NCI-H1092 (cell line): ENCODE data around the gene RPUSD4.

Experiments
- DNase-seq: peaks from one replicate; lab custom pipeline; 2025; lab: John Stamatoyannopoulos, UW

RPUSD4 gene

DNA sequence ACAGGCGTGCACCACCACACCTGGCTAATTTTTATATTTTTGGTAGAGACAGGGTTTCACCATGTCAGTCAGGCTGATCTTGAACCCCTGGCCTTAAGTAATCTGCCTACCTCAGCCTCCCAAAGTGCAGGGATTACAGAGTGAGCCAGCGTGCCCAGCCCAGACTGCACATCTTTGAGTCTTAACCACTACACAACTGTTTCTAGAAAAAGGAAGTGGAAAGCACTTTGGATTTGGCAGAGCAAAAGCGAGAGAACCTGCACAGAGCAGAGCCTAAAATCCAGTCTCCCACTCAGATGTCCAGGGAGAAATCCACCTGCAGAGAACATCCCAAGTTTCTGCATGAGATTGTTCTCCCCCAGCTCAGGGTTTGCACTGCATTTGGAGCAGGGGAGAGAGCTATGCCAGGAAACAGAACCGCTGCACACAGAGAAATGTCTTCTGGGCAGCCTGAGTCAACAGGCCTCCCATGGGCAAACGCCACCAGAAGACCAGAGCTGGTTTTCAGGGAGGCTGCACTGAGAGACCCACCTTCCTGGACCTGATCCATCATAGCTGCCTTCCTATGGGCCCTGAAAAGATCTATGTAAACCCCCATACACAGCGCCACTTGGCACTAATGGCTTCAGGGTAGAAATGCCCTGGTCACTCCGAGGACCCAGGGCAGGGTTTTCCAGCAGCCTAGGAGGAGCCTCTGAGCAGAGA, 54.0 kb downstream of the RPUSD4 start:
- no peak for DNase-seq

DNA sequence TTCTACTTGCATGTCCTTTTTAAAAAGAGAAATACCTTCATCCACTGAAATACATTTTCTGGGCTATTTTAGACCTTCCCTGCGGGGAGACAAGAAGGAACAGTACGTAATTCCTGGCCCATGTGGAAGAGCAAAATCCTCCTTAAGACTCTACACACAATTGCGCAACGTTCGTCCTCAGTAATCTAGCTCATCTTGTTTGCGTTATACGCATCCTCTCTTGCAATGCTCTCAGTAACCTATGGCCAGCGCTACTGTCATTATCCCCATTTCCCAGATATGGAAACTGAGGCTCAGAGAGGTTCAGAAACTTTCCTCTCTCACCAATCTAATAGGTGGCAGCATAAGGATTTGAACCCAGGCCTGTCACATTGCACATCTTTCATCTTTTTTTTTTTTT, 54.6 kb downstream of the RPUSD4 start:
- no peak for DNase-seq

DNA sequence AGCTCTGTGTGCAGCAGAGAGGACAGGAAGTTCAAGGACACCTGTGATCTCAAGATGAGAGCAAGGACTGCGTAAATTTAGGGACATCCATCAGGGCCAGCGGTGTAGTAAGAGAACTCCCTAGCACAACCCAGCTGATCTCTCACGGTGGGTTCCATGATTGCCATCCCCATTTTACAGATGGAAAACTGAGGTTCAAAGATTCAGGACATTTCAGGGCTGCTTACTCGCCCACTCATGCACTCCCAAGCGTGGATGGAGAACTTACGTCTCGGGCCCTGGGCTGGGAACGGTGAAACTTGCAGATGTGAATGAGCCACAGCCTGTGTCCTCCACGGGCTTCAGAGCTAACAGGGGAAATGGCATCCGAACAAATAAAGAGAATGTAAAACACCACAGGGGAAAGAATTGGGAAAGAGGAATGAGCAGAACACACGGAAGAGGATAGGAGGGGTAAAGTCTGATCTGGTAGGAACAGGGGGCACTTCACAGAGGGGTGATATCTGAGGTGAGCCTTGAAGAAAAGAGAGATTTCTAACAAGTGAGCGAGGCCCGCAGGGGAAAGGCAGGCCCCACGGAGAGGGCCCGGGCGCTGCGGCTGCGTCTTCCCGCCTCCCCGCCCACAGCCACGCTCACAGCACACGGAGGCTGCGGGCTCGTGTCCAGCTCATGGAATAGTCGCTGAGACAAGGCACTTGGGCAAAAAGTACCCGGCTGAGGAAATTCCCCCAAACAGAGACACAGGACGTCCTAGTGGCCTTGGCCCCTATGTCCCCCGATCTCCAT, 55.9 kb downstream of the RPUSD4 start:
- DNase-seq, result no peak

DNA sequence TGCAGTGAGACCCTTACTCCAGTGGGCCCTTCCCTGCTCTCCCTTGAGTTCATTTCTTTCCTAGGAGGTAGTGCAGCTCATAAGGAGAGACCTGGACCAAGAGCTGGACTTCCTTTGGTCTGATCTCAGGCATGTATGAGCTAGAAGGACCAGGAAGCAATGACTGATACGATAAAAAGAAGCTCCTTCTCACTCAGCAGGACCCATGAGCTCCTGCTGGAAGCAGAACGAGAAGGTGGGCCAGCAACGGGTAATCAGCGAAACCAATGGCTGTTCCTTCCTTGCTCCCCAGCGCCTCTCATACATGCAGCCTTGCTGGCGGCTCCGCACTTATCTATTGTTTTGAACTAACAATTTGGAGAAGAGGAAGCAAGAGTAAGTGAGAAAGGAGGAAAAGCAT, 56.8 kb downstream of the RPUSD4 start:
- no peak for DNase-seq

DNA sequence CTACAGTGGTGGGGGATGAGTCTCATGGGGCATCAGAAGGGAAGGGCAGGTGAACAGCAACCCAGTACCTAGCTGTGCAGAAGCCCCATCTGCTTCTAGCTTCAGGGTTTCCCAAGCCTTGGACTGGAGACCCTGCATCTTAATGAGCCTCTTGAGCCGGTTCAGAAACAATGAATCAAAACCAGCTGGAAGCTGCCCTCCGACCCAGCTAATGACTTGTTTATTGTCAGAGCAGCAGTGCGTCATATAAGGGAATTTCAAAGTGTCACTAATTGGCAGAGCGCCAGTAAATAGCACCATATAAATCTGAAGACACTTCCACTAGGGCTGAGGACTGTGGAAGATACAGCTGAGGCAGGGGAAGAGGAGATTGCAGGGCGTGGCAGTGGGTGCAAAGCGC, 57.5 kb downstream of the RPUSD4 start:
- DNase-seq, result no peak

DNA sequence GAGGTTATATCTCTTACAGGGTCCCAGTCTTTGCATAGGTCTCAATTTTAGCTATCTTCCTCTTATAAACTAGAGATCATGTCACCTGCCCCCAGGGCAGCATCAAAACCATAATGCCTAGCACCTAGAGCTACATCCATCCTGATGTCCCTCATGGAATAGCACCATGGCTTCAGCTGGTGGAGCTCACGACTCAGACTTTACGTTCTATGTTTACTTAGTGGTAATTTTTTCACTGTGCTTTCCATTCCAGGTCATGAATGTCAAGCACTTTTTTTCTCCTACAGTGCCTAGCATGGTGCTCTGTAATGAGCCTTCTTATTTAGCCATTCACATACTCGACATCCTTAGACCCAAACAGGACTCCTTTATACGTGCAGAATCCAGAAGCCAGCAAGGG, 58.4 kb downstream of the RPUSD4 start:
- DNase-seq, result no peak

DNA sequence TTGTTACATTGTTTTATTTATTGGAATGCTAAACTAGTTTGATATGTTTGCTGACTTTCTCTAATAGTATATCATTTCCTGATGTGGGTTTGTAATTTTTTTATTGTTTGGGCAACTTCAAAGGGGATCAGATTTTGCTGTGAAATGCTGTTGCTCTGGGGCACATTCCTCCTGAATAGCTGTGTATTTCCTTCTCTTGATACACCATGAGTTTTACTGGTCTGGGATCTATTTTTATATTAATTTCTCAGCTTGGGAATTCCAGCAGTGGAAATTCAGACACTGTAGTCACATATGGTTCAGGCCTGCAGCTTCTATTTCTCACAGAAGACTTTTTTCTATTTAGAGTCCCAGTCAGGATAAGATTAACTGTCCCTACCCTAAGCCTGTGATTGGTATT, 58.9 kb downstream of the RPUSD4 start:
- no peak for DNase-seq

DNA sequence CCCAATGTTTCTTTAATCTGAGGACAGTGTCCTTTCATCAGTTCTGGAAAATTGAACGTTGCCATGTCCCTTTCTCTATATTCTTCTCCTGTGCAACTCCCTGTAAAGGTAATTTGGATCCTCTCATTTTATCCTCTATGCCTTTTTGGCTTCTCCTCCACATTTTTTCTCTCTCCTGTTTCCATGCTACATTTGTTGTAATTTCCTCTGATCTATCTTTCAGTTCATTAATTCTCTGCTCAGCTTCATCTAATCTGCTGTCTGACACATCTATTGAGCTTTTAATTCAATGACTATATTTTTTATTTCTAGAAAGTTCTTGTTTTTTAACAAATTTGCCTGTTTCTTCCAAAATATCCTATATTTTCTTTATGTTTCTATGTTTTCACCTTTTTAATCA, 59.3 kb downstream of the RPUSD4 start:
- no peak for DNase-seq
